NCI-H226 (cell line): Measurements from ENCODE around the gene GPRC5A.

Experiments used
- DNase-seq: peaks from one replicate; pipeline ENCODE4 v3.0.0-alpha.2; 2015

Gene GPRC5A

GRCh38 chr12:12887471-12887870 lies 3.9 kb upstream of the GPRC5A start:
- DNase-seq, result no peak

GRCh38 chr12:12889701-12890100 lies 1.7 kb upstream of the GPRC5A start:
- no peak for DNase-seq

- peak; percentile 95 for DNase-seq
These were observed 751 bp upstream of the GPRC5A start for GRCh38 chr12:12890543-12891079.

GRCh38 chr12:12891881-12892355 lies 556 bp downstream of the GPRC5A start:
- DNase-seq, result no peak

GRCh38 chr12:12892681-12893141 lies 1.3 kb downstream of the GPRC5A start:
- DNase-seq, result no peak

- DNase-seq, result no peak
These were observed 2.1 kb downstream of the GPRC5A start for GRCh38 chr12:12893438-12893837.

- no peak for DNase-seq
These were observed 4.9 kb downstream of the GPRC5A start for GRCh38 chr12:12896260-12896659.

- DNase-seq, result no peak
These were observed 5.9 kb downstream of the GPRC5A start for GRCh38 chr12:12897302-12897701.

- no peak for DNase-seq
These were observed 6.9 kb downstream of the GPRC5A start for GRCh38 chr12:12898136-12898717.

GRCh38 chr12:12898911-12899511 lies 7.6 kb downstream of the GPRC5A start:
- DNase-seq, result no peak

- DNase-seq, result no peak
These were observed 8.4 kb downstream of the GPRC5A start for GRCh38 chr12:12899530-12900380.

- no peak for DNase-seq
These were observed 9.4 kb downstream of the GPRC5A start for GRCh38 chr12:12900786-12901157.

- DNase-seq, result peak; percentile 86
These were observed 9.9 kb downstream of the GPRC5A start for GRCh38 chr12:12901158-12901791.

- peak; percentile 57 for DNase-seq
These were observed 10.7 kb downstream of the GPRC5A start for GRCh38 chr12:12902036-12902435.

- no peak for DNase-seq
These were observed 12.6 kb downstream of the GPRC5A start for GRCh38 chr12:12903642-12904609.

- no peak for DNase-seq
These were observed 16.2 kb downstream of the GPRC5A start for GRCh38 chr12:12907552-12907951.

- no peak for DNase-seq
These were observed 16.9 kb downstream of the GPRC5A start for GRCh38 chr12:12908252-12908651.

- no peak for DNase-seq
These were observed 17.3 kb downstream of the GPRC5A start for GRCh38 chr12:12908711-12909110.

- DNase-seq, result no peak
These were observed 18.0 kb downstream of the GPRC5A start for GRCh38 chr12:12909228-12909994.

- no peak for DNase-seq
These were observed 18.6 kb downstream of the GPRC5A start for GRCh38 chr12:12909995-12910420.

- DNase-seq, result no peak
These were observed 21.3 kb downstream of the GPRC5A start for GRCh38 chr12:12912711-12913110.
